AG04449 (cell line): Measurements from ENCODE around the gene KRT1.

Experiments
- CTCF ChIA-PET: fragments of 350-600 bp; formaldehyde crosslinking; extraction: SDS; loops from one replicate; lab custom pipeline; 2021; ENCODE audit warnings: antibody characterized with exemption; lab: Yijun Ruan, JAX
- POLR2A ChIA-PET: fragments of 400-600, 350-600 bp; formaldehyde crosslinking; extraction: SDS; loops from one replicate; lab custom pipeline; 2020; ENCODE audit warnings: antibody characterized with exemption, inconsistent platforms; lab: Yijun Ruan, JAX
- DNase-seq: peaks from one replicate; pipeline ENCODE4 v3.0.0-alpha.2; 2010; ENCODE audit warnings: low read depth, low spot score
- H3K4me3 ChIP-seq: 2 replicates; pipeline ENCODE4 v1.5.1; 2011; ENCODE audit warnings: low read depth, mild to moderate bottlenecking, control low read depth, low read length
- CTCF ChIP-seq: IDR thresholded peaks from one replicate; pipeline ENCODE4 v1.5.1; 2011; ENCODE audit warnings: mild to moderate bottlenecking, moderate library complexity, low read length, control low read depth, inconsistent platforms; ENCODE audit not compliant: insufficient read depth; ENCODE audit errors: missing control alignments

KRT1 gene

GRCh38 chr12:52646613-52647012, 33.6 kb downstream of the KRT1 start:
- DNase-seq, result no peak
- ChIA-PET POLR2A (no interaction called here), CTCF (no interaction called here)
- TF ChIP-seq CTCF, result no peak
- no peak overlapping the region for H3K4me3 ChIP-seq

- ChIA-PET CTCF (no interaction called here), POLR2A (no interaction called here)
- no peak overlapping the region for H3K4me3 ChIP-seq
- no peak for DNase-seq
- no peak for TF ChIP-seq CTCF
Observed at GRCh38 chr12:52645982-52646381, 34.2 kb downstream of the KRT1 start.

GRCh38 chr12:52645120-52645761, 35.0 kb downstream of the KRT1 start:
- CTCF ChIA-PET, result no interaction called here
- POLR2A ChIA-PET, result no interaction called here
- no peak for TF ChIP-seq CTCF
- no peak for DNase-seq
- no peak overlapping the region for H3K4me3 ChIP-seq

GRCh38 chr12:52644078-52644415, 36.2 kb downstream of the KRT1 start:
- no peak for TF ChIP-seq CTCF
- ChIA-PET POLR2A (no interaction called here), CTCF (no interaction called here)
- DNase-seq, result no peak
- H3K4me3 ChIP-seq, result no peak overlapping the region

GRCh38 chr12:52643233-52644077, 36.8 kb downstream of the KRT1 start:
- ChIA-PET CTCF (no interaction called here), POLR2A (no interaction called here)
- DNase-seq, result no peak
- no peak overlapping the region for H3K4me3 ChIP-seq
- TF ChIP-seq CTCF, result no peak

- no peak for TF ChIP-seq CTCF
- no peak overlapping the region for H3K4me3 ChIP-seq
- POLR2A ChIA-PET, result no interaction called here
- CTCF ChIA-PET, result no interaction called here
- DNase-seq, result no peak
Observed at GRCh38 chr12:52641468-52641867, 38.7 kb downstream of the KRT1 start.
